Epidermal melanocyte (primary cell): ENCODE measurements around the gene TRIM15.
A peak's percentile ranks its signal among the peaks of the same experiment; 100 is the strongest.
"Not testable (repeated sequence)": the region's sequence is repeated elsewhere in the genome, so short reads cannot be mapped to it uniquely, and the experiment has no call there.

ENCODE experiments used
- DNase-seq: peaks from one replicate; pipeline ENCODE4 v3.0.0; 2011; ENCODE audit warnings: low spot score; ENCODE audit not compliant: insufficient read length

Gene TRIM15

DNA sequence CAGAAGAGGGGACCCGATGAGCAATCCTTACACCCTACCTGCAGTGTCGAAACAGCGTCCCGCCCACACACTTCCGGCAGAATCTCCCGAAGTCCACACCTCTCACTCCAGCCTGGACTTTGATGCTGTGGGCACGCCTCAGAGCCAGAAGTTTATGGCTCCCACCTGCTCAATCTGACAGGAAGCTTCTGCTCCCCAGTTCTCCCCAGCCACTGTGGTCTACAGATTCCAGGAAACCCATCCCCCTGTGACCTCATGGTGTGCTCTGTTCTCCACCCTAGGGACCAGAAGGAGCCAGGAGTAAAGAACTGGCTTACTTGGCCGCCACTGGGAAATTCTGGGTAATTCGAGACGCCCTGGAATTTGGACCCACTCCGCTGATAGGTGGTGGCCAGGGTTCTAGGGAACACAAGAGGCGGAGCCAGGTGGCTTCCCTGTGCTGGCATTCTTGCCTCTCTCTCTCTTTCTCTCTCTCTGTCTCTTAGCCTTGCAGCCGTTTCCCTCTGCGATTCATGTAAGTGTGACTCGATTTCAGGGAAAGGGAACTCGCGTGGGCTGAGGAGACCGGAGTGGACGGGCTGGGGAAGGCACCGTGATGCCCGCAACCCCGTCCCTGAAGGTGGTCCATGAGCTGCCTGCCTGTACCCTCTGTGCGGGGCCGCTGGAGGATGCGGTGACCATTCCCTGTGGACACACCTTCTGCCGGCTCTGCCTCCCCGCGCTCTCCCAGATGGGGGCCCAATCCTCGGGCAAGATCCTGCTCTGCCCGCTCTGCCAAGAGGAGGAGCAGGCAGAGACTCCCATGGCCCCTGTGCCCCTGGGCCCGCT, at the start of gene TRIM15:
Gene TRIM15, plus strand, starts transcription at position 457 of the 828 bp plus-strand sequence. Its CDS starts 139 bp downstream, at position 596.
- DNase-seq = no peak

DNA sequence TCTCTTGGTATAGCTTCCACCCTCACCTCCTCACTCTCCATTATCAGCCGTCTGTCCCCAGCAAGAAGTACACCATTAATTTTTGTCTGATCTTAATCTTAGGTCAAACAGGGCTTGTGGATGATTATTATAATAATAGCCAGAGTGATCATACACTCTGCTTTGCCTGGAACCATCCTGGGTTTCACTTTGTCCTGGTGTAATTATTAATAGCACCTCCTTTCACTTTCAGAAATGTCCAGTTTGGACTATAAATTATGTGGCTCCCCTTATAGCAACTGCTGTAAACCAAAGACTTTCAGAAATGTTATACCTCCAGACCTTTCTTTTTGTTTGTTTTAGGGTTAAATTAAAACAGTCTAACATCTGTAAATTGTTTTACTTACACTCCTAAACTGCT, 49.5 kb upstream of the TRIM15 start:
- no peak for DNase-seq

DNA sequence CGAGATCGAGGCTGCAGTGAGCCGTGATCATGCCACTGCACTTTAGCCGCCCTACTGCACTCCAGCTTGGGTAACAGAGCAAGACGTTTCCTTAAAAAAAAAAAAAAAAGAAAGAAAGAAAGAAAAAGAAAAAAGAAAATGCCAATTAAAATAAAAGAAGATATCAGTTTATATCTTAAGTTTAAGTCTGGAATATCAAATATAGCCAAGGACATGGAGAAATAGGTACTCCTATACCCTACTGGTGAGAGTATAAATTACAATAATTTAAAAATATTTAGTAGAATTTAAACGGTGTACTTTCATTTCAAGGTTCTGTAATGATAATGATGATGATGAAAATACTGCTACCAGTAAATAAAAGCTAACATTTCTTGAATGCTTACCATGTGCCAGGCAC, 46.6 kb upstream of the TRIM15 start:
- no peak for DNase-seq

DNA sequence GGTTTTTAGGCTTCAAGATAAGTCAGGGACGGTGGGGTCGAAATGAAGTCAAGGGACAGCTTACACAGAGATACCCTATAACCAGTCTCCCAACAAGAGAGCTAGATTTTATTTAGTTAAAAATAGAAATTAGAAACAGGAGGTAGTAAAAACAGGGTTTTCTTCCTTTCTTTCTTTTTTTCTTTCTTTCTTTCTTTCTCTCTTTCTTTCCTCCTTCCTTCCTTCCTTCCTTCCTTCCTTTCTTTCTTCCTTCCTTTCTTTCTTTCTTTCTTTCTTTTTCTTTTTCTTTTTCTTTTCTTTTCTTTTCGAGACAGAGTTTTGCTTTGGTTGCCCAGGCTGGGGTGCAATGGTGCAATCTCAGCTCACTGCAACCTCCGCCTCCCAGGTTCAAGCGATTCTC, 44.7 kb upstream of the TRIM15 start:
- not testable (repeated sequence) for DNase-seq

DNA sequence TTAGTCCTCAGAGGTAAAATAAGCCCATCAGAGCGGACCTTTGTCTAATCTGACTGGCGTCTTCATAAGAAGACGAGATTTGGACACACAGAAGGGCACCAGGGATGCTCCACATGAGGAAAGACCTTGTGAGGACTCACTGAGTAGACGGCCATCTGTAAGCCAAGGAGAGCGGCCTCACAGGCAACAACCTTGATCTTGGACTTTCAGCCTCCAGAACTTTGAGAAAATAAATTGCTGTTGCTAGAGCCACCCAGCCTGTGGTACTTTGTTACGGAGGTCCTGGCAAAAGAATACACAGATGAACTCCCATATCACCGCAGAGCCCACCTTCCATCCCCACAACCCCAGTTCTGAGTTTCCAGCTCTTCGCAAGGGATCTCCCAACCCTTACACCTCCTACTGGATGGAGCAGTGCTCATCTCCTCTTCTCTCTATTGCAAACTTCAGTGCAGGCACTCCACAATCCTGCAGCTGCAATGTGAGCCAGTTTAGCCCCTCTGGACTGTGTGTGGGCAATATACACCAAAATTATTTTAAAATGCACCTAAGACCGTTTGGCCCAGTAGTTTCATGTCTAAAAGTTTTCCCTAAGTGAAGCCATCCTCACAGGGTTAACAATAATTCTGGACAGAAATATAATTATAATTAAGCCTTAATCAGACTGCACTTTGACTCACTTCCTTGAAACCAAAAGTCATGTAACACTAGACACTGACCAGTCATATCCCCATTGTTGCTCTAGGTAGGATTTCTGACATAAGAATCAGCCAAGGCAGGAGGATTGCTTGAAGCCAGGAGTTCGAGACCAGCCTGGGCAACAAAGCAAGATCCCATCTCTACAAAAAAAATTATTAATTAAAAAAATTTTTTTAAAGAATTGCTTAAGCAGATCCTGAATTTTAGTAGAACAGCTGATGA, 41.6 kb upstream of the TRIM15 start:
- DNase-seq = no peak

DNA sequence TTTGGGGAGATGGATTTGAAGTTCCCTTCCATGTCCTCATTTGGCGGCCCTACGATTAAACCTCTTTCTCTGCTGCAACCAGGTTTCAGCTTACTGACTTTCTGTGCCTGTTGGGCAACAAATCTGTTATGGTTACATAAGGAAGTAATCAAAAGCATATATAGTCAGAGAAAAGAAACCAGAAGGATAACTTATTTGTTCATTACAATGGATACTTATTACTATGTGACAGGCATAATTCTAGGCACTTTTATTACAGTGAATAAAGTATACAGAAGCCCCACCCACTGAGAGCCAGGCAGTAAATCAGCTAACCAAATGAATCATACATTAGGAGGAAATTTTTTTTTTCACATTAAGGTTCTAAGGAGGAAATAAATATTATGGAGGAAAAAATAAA, 40.8 kb upstream of the TRIM15 start:
- no peak for DNase-seq

DNA sequence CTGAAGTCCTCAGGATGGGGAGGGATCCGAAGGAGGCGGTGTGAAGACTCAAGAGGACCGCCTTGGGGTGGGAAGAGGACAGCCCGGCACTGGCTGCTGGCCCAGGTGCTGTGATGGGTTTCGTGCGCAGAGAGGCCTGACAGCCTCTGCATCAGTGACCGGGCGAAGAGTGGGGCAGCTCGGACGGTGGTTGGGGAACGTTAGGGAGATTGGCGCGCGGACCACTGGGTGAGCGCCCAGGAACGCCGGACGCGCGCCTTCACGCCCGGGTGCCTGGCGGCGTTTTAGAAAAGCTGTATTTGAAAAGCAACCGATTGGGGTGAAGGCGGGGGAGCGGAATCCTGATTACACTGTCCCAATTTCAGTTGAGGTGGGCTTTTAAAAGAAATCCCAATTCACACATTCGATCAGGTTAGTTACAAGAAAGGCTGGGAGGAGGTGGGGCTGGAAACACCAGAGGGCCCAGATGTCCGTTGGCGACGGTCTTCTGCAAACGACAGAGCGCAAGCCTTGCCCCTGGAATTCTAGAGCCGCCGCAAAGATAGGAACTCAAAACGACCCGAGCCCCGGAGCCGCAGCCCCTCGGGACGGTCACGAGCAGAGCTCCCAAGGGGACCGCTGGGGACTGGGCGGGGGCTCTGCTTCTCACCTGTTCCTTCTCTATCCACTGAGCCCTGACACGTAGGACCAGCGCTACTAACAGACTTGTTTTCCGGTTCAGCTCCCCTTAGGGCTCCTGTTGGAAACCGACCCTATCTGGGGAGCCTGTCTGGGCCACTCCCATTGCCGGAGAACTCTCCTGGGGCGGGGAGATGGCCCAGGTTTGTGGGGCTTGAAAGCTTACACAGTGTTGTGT, 35.9 kb upstream of the TRIM15 start:
- no peak for DNase-seq

DNA sequence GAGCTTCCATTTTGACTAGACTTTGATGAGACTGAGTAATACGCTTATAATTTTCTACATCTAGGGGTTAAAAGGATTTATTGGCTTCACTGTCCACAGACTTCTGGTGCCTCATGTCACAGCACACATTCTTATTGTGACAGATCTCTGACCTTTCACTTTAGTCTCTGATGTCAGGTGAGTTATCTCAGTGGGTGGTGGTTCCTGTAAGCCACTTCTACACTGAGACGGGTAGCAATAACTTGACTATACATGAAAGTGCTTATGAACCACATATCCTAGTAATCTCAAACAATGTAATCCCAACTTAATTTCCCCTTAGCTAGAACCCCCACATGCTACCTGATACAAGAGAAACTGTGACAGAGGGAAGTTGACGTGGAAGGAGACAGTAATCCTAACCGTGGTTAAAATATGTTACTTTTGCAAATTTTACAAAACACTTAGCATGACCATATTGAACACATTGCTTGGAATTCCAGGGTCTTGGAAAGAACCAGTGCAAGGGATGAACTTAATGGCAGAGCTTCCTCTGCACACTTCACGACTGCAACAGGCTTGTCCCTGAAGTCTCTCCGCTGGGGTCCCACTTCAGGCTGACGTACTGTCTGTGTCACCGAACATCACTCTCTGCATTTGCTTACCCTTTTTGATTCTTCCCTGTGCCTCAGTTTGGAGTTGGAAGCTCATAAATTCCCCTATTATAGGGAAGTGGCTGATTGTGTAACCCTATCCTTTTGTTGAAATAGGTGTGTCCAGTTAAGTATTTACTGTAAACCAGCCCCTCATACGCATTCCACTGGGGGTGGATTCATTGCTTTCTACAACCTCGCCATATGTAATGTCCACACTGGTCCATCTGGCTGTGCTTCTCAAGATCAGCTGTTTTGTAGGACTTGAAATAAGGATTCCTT, 33.8 kb upstream of the TRIM15 start:
- no peak for DNase-seq

DNA sequence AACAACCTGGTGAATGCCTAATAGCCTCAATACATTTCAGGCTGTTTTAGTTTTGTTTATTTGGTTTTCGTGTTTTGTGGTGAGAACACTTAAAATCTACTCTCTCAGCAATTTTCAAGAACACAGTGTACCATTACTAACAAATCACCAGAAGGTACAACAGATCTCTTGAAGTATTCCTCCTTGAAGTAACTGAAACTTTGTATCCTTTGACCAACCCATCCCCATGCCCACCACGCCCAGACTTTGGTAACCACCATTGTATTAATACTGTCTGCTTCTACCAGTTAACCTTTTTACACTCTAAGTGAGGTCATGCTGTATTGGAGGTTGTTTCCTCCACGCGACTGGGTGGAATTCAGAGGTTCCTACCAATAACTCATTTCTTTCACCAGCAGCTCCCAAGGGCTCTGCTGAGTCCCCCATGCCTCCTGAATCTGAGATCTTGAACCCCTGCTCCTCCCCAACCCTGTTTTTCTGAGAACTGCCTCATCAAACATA, 33.1 kb upstream of the TRIM15 start:
- DNase-seq = no peak

DNA sequence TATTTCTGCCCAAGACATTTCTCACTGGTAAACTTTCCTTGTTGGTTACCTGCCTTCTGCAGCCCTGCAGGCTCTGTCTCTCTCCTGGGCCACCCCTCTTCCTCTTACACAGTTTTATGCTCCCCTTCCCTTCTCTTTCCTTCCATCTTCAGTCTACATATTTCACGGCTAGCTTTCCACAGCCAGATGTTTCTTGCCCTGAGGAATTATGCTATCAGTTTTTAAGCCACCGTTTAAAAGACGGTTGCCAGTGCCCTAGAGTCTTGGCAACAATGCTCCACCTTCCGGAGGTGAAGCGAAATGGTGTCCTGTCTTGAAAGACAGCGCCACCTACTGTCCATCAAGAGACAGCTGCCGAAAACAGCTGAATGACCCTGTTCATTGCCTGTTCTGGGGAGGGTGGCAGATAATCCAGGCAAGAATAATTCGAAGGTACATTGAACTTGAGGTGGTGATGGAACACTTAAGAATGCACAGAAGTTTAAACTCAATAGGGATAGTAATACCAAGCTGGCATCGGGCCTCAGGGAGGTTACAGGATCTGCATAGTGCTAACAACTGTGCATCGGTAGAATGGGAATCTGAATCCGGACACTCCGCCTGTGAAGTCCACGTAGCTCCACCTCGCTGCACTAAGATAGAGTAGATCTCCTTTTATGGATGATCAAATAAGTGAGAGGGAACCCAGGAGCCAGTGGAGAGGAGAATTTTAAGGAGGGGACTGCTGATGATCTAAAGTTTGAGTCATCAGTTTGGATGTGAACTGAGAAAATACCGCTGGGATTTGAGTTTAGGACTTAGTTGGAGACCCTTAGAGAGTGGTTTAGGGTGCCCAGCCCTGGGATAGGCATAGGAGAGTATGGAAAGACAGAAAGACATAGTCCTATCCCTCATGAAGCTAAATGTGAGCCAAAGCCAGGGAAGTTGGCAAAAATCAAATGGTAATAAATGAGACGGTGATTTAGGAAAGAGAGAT, 32.2 kb upstream of the TRIM15 start:
- DNase-seq = peak; percentile 88

DNA sequence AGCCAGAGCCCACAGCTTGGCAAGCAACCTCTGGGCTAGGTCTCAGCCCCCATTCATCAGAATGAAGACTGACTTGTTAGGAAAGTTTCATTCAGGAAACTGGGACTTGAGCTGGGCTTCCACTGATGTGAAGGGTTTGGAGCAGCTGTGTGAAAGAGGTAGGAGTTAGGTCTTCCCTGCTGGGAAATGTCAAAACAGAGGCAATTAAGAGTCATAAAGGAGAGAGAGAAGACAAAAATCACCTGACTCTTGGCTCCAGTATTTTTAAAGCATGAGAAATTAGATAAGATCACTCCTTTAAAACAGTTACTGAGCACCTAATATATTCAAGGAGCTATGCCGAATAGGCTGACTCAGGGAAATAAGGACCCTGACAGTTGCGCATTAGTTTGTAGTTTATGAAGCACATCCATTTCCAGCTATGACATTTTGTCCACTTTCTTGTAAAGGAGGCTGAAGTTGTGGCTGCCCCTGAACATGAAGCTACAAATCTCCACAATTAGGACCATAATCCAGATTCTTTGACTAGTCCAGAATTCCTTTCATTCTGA, 31.3 kb upstream of the TRIM15 start:
- no peak for DNase-seq

DNA sequence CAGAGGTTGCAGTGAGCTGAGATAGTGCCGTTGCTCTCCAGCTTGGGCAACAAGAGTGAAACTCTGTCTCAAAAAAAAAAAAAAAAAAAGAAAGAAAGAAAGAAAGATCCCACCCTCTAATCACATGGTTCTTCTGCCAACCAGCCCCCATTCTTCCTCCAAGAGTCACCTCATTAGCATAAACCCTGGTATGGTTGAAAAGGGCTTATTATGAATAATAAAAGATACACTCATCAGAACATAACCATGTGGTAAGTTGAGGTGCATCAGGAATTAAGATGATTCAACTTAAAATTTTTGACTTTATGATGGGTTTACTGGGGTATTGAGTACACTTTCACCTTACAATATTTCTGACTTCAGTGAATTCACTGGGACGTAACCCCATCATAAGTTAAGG, 28.2 kb upstream of the TRIM15 start:
- no peak for DNase-seq

DNA sequence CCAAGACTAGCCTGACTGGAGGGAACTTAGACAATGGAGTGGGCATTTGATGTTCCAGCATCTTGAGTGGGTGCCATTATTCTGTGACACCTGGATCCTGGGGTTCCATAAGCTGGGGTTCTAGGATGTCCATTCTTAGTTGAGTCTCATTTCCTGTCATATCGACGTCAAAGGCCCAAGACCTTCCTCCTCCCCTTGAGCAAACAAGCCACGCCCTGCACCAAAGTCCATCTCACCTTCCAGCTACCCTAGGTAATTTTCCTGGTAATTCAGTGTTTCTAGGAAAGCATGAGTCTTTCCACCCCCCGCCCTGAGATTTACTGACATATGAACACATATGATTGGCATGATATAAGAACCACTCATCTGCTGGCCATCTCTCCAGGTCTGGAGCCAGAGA, 27.6 kb upstream of the TRIM15 start, which contains the start of gene TRIM40:
Gene TRIM40, plus strand, starts transcription at position 384 of the 400 bp plus-strand sequence. CDS start 897 bp downstream, outside the sequence.
- no peak for DNase-seq

DNA sequence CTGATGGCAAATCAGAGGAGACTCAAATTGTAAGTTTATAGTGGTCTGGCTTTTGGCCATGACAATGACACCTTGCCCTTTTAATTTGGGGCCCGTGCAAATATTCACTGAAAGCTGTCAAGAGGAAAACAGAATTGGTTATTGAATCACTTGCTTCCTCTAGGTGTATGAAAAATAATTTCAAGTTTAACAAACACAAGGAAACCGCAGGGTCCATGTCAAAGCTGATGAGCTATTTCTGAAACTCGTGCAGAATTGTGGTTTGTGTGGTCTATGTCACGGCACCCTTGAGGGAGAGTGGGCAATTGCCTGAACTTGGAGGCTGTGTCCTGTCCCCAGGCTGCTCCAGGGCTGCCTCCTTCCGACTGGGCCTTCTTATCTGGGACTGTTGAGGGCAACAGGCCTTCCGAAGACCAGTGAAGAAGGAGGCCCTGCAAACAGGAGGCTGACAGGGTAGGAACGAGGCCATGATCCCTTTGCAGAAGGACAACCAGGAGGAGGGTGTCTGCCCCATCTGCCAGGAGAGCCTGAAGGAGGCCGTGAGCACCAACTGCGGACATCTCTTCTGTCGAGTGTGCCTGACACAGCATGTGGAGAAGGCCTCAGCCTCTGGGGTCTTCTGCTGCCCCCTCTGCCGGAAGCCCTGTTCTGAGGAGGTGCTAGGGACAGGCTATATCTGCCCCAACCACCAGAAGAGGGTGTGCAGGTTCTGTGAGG, 26.6 kb upstream of the TRIM15 start:
- no peak for DNase-seq

DNA sequence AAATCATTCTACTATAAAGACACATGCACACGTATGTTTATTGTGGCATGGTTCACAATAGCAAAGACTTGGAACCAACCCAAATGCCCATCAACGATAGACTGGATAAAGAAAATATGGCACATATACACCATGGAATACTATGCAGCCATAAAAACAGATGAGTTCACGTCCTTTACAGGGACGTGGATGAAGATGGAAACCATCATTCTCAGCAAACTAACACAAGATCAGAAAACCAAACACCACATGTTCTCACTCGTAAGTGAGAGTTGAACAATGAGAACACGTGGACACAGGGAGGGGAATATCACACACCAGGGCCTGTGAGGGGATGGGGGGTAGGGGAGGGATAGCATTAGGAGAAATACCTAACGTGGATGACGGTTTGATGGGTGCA, 23.1 kb upstream of the TRIM15 start:
- DNase-seq = not testable (repeated sequence)

DNA sequence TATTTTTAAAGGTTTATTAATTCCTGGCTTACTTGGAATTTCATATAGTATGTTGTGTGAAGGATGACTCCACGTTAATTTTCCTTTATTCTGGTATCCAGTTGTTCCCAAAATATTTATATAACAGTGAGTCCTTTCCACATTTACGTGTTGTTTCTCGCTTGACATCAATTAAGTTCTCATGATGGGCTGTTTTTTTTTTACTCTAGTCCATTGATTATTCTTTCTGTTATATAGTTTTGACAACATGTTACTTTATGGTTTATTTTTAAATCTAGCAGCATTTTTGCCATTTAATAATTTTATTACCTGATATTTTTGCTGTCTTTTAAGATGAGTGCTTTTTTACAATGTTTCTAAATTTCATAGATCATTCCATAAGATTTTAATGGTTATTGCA, 20.7 kb upstream of the TRIM15 start:
- DNase-seq = no peak

DNA sequence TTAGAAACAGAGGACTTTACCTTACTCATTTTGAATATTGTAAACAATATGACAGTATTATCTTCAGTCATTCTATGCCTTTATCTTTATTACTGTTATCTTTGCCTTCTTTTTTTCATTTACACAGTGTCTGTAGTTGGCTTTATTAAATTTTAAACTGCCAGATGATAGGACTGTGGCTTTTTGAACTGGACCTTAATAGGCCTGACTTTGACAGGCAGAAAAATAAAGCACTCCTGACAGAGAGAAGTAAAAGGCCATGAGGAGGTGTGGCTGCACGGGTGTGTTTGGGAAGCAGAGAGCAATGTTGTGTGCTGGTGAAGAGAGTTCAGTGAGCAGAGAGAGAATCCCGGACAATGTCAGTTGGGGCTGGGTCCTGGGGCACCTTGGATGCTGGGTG, 19.6 kb upstream of the TRIM15 start:
- DNase-seq = no peak

DNA sequence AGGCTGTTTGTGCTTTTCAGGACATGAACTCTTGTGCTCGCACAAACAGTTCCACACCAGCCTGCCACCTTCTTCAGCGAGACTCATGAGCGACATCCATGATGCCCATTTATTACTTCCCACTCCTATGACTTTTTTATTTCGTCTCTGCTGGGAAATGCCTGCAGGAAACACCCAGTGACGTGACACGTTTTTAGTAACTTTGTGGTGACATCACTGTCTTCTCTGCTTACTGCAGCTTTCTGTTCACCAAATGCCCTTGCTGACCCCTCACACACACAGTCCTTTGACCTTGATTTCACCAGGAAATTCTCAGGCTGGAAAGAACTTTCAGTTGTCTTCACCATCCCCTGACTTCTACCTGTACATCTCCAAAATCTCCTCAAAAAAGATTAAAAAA, 18.5 kb upstream of the TRIM15 start:
- DNase-seq = no peak
